Measurements from ENCODE around the gene RAB23.

The RAB23 gene

DNA sequence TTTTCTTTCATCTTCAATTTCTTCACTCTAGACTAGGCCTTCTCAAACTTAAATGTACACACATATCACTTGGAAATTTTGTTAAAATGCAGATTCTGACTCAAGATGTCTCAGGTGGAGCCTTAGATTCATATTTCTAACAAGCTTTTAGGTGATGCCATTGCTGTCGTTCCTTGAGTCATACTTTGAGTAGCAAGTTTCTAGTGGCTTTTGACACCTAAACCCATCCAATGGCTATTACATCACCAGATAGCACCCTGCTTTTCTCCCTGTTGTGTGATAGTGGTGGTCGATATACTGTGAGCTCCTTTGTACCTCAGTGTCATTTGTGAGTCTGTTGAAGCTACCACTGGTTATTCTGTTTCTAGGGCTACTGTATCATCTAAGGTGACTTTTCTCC lies 84.8 kb downstream of the RAB23 start:
- no peak for DNase-seq
